Activated B cell treated with CpG ODN at 0.5 μM for 24 hours (primary cell): ENCODE measurements around the gene FGGY. TPM values are rescaled to one million over a fixed set of nuclear protein-coding genes. Genes with fewer than 3 reads are reported as not detected.

Source experiments
- ATAC-seq: fragments of 200-7000 bp; cut with Tn5 transposase; one replicate; pipeline ENCODE4 v1.10.0; 2021; ENCODE audit warnings: low read depth, mild to moderate bottlenecking, moderate library complexity
- CTCF ChIA-PET: fragments of 350-600 bp; sonication (Branson Sonifier 250); formaldehyde crosslinking; loops from one replicate; lab custom pipeline; 2021; ENCODE audit warnings: antibody characterized with exemption; lab: Charles Lee
- POLR2A ChIA-PET: fragments of 350-600 bp; sonication (Branson Sonifier 250); formaldehyde crosslinking; loops from one replicate; lab custom pipeline; 2021; ENCODE audit warnings: antibody characterized with exemption; lab: Charles Lee
- DNase-seq: peaks from one replicate; pipeline ENCODE4 v3.0.0; 2022
- H3K27ac Mint-ChIP-seq: one replicate; pipeline ENCODE4 v1.8.0; 2020; ENCODE audit warnings: mixed read lengths
- H3K27me3 Mint-ChIP-seq: one replicate; pipeline ENCODE4 v1.8.0; 2021; ENCODE audit warnings: mixed read lengths
- H3K36me3 Mint-ChIP-seq: one replicate; pipeline ENCODE4 v1.8.0; 2021; ENCODE audit warnings: low read depth, mixed read lengths
- H3K4me1 Mint-ChIP-seq: one replicate; pipeline ENCODE4 v1.8.0; 2021; ENCODE audit warnings: mixed read lengths
- H3K4me3 Mint-ChIP-seq: one replicate; pipeline ENCODE4 v1.8.0; 2020; ENCODE audit warnings: mild to moderate bottlenecking, mixed read lengths
- H3K9me3 Mint-ChIP-seq: one replicate; pipeline ENCODE4 v1.8.0; 2020; ENCODE audit warnings: mixed read lengths
- CTCF ChIP-seq: fragments of 200-600 bp; IDR thresholded peaks from one replicate; pipeline ENCODE4 v1.8.0; 2022; ENCODE audit warnings: antibody characterized with exemption, mild to moderate bottlenecking
- intact Hi-C: fragments of 100-400 bp; cut with micrococcal nuclease; formaldehyde crosslinking; loops from one replicate; pipeline ENCODE4 v1.15.1; 2024
- total RNA-seq: library from RNA; stranded (reverse); gene quantifications from 2 replicates; pipeline ENCODE4 v1.2.3, GENCODE V29; 2022

The FGGY gene
- total RNA-seq, 1 donor from 2014 or later: 24.0 TPM

GRCh38 chr1:59763418-59763817, 466.5 kb downstream of the FGGY start:
- no peak overlapping the region for H3K4me3 Mint-ChIP-seq
- H3K4me1 Mint-ChIP-seq: peaks cover 4% of the 10 kb centered on the region
- no peak for DNase-seq
- POLR2A ChIA-PET: no interaction called here
- no peak for ATAC-seq
- intact Hi-C loops: no loop called here
- CTCF ChIA-PET: no interaction called here
- H3K27me3 Mint-ChIP-seq: no peaks in the 10 kb centered on the region
- TF ChIP-seq CTCF: no peak
- no peak overlapping the region for H3K27ac Mint-ChIP-seq
- peaks cover 3% of the 10 kb centered on the region for H3K36me3 Mint-ChIP-seq
- no peaks in the 10 kb centered on the region for H3K9me3 Mint-ChIP-seq

- H3K27me3 Mint-ChIP-seq: no peaks in the 10 kb centered on the region
Measured at GRCh38 chr1:59765011-59765730, 468.3 kb downstream of the FGGY start.

GRCh38 chr1:59766227-59766855, 469.4 kb downstream of the FGGY start:
- intact Hi-C loops: no loop called here
- Mint-ChIP-seq H3K27ac (no peak overlapping the region), H3K9me3 (no peaks in the 10 kb centered on the region), H3K4me3 (no peak overlapping the region), H3K27me3 (no peaks in the 10 kb centered on the region), H3K4me1 (no peaks in the 10 kb centered on the region), H3K36me3 (peaks cover 3% of the 10 kb centered on the region)
- CTCF ChIA-PET: interaction anchor here (1.2 kb wide), 1 partner anchor 181 kb away, joined by 3 read pairs; no protein-coding TSS in a partner anchor
- DNase-seq (no peak), ATAC-seq (no peak)
- TF ChIP-seq CTCF: no peak
- POLR2A ChIA-PET: no interaction called here

More at GRCh38 chr1:59765011-59765730, 468.3 kb downstream of the FGGY start:
- TF ChIP-seq CTCF: no peak
- no peaks in the 10 kb centered on the region for H3K4me1 Mint-ChIP-seq
- DNase-seq (no peak), ATAC-seq (no peak)
- POLR2A ChIA-PET: no interaction called here
- no peaks in the 10 kb centered on the region for H3K9me3 Mint-ChIP-seq
- H3K4me3 Mint-ChIP-seq: no peak overlapping the region
- H3K27ac Mint-ChIP-seq: no peak overlapping the region
- H3K36me3 Mint-ChIP-seq: peaks cover 3% of the 10 kb centered on the region
- intact Hi-C loops: no loop called here
- CTCF ChIA-PET: no interaction called here

GRCh38 chr1:59767119-59767518, 470.2 kb downstream of the FGGY start:
- DNase-seq (no peak), ATAC-seq (no peak)
- ChIA-PET POLR2A (interaction anchor here (0.7 kb wide), 1 partner anchor 56 kb away, joined by 9 read pairs; no protein-coding TSS in a partner anchor), CTCF (interaction anchor here (1.2 kb wide), 1 partner anchor 181 kb away, joined by 3 read pairs; no protein-coding TSS in a partner anchor)
- intact Hi-C loops: no loop called here
- H3K27ac Mint-ChIP-seq: no peak overlapping the region
- H3K4me3 Mint-ChIP-seq: no peak overlapping the region
- H3K36me3 Mint-ChIP-seq: peaks cover 3% of the 10 kb centered on the region
- H3K27me3 Mint-ChIP-seq: no peaks in the 10 kb centered on the region
- no peaks in the 10 kb centered on the region for H3K9me3 Mint-ChIP-seq
- no peak for TF ChIP-seq CTCF
- H3K4me1 Mint-ChIP-seq: no peaks in the 10 kb centered on the region
